K562 (cell line): ENCODE measurements around the gene ABCC1. TPM values are rescaled to one million over a fixed set of nuclear protein-coding genes. Genes with fewer than 3 reads are reported as not detected.
A peak's percentile ranks its signal among the peaks of the same experiment; 100 is the strongest.

Source experiments
- FOXJ2 ChIP-seq: fragments of 200-800 bp; sonication (Bioruptor generic); IDR thresholded peaks from 2 replicates; pipeline ENCODE4 v1.6.1; 2016; ENCODE audit warnings: missing genetic modification characterization, missing compliant biosample characterization
- GATAD2B ChIP-seq: fragments of 450-650 bp; IDR thresholded peaks from 2 replicates; pipeline ENCODE4 v1.6.1; 2017; ENCODE audit warnings: mild to moderate bottlenecking, borderline replicate concordance
- KLF16 ChIP-seq: IDR thresholded peaks from 2 replicates; pipeline ENCODE4 v1.6.1; 2016; ENCODE audit warnings: antibody characterized with exemption
- NR1H2 ChIP-seq: sonication (generic); formaldehyde crosslinking; IDR thresholded peaks from 2 replicates; pipeline ENCODE4 v1.4.0; 2020; ENCODE audit warnings: mild to moderate bottlenecking, missing genetic modification reagents
- PML ChIP-seq: IDR thresholded peaks from 2 replicates; pipeline ENCODE4 v1.6.1; 2012; ENCODE audit warnings: low read length, inconsistent platforms
- SMAD3 ChIP-seq: fragments of 450-650 bp; formaldehyde crosslinking; conservative IDR thresholded peaks from 2 replicates; pipeline ENCODE4 v1.4.0; 2020; ENCODE audit warnings: mild to moderate bottlenecking
- TAF1 ChIP-seq: IDR thresholded peaks from 2 replicates; pipeline ENCODE4 v1.6.1; 2011; ENCODE audit warnings: mild to moderate bottlenecking, low read length, moderate library complexity; ENCODE audit not compliant: insufficient read depth, control insufficient read depth, severe bottlenecking; ENCODE audit errors: extremely low read depth
- TEAD4 ChIP-seq, 2 experiments: sonication (generic) in 1 of 2; formaldehyde crosslinking in 1 of 2; IDR thresholded peaks; 2 replicates each; pipeline versions ENCODE4 v1.6.1 to v1.8.0; 2012 to 2022; ENCODE audit warnings: borderline replicate concordance in 1 of 2, inconsistent platforms in 1 of 2, low read length in 1 of 2, mild to moderate bottlenecking in 1 of 2, missing genetic modification reagents in 1 of 2
- ZBTB1 ChIP-seq: sonication (generic); formaldehyde crosslinking; IDR thresholded peaks from 2 replicates; pipeline ENCODE4 v1.8.1; 2023; ENCODE audit warnings: missing genetic modification reagents, low read depth, mild to moderate bottlenecking, borderline replicate concordance
- ZNF239 ChIP-seq: fragments of 250-450 bp; sonication (Bioruptor Pico); IDR thresholded peaks from 2 replicates; pipeline ENCODE4 v1.4.0; 2020; ENCODE audit warnings: mild to moderate bottlenecking
- ZNF311 ChIP-seq: fragments of 250-450 bp; sonication (Bioruptor Pico); IDR thresholded peaks from 2 replicates; pipeline ENCODE4 v1.4.0; 2020; ENCODE audit warnings: mild to moderate bottlenecking, moderate library complexity
- polyA plus RNA-seq, 8 experiments: library from polyadenylated mRNA; depleted of rRNA in 4 of 8; stranded (reverse) in 5 of 8; unstranded in 3 of 8; fragments of >200 nt; fragmentation: Nextera tagmentation in 2 of 8; fragmentation: Illumina TruSeq in 1 of 8; extraction: Ambion mirVana in 2 of 8; extraction: Trizol in 1 of 8; gene quantifications; 2 replicates each; pipeline versions ENCODE4 v1.2.1 to v1.2.3, GENCODE V29; 2011 to 2014; ENCODE audit warnings: inconsistent platforms in 1 of 8, missing spikeins in 1 of 8
- total RNA-seq, 7 experiments: library from RNA; depleted of rRNA in 6 of 7; stranded (reverse); fragments of >200 nt in 6 of 7; fragmentation: Illumina TruSeq in 2 of 7; extraction: Trizol in 2 of 7; gene quantifications; 2 replicates each; pipeline versions ENCODE4 v1.2.1 to v1.2.3, GENCODE V29; 2011 to 2021; ENCODE audit warnings: low replicate concordance in 1 of 7
- TF ChIP-seq, protein P1 (sequence below): sonication (generic); formaldehyde crosslinking; IDR thresholded peaks from 2 replicates; pipeline ENCODE4 v1.8.0; 2022; ENCODE audit warnings: mild to moderate bottlenecking, missing genetic modification reagents, borderline replicate concordance
- TF ChIP-seq, protein P2 (sequence below): fragments of 250-450 bp; sonication (Bioruptor Pico); IDR thresholded peaks from 2 replicates; pipeline ENCODE4 v1.5.0; 2020; ENCODE audit warnings: mild to moderate bottlenecking
- TF ChIP-seq, protein P3 (sequence below): fragments of 250-450 bp; sonication (Bioruptor Pico); IDR thresholded peaks from 2 replicates; pipeline ENCODE4 v1.6.1; 2021; ENCODE audit warnings: mild to moderate bottlenecking
- TF ChIP-seq, protein P4 (sequence below): fragments of 250-450 bp; sonication (Bioruptor Pico); IDR thresholded peaks from 2 replicates; pipeline ENCODE4 v1.5.0; 2022; ENCODE audit warnings: mild to moderate bottlenecking
- TF ChIP-seq, protein P5 (sequence below): fragments of 450-650 bp; formaldehyde crosslinking; IDR thresholded peaks from 2 replicates; pipeline ENCODE4 v1.4.0; 2022; ENCODE audit warnings: mild to moderate bottlenecking, moderate library complexity

ABCC1 gene
- total and polyA plus RNA-seq, 9 of the 15 experiments (the other 6 are each of a cell fraction or from before 2014, with no cell fraction given), result 3.9 to 41.6 (median 10.0) TPM

DNA sequence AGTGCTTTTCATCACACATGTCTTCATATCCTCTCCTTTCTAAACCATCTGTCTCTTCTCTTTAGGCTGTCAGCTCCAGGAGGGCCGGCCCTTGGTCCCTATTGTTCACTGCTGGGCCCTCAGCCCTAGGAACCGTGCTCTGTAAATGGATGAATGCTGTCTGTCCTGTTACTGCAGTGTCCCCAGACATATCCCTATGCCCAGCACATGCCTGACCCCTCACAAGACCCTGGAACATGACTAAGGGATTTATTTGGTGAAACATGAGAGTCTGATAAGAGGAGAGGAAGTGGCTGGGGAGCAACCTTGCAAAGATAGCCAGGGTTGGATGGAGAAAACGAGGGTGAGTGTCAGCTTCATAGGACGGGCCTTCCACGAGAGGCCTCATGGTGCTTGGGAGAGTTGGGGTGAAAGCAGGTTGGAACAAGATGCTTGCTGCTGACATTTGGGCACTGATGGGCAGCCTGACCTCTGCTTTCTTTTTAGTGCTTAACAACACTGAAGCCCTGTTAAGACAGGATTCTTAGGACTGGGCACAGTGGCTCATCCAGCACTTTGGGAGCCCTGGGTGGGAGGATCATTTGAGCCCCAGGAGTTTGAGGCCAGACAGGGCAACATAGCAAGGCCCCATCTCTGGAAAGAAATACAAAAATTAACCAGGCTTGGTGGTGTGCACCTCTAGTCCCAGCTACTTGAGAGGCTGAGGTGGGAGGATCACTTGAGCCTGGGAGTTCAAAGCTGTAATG is 39.0 kb downstream of the ABCC1 start (continued):
- TF ChIP-seq, protein P1, sequence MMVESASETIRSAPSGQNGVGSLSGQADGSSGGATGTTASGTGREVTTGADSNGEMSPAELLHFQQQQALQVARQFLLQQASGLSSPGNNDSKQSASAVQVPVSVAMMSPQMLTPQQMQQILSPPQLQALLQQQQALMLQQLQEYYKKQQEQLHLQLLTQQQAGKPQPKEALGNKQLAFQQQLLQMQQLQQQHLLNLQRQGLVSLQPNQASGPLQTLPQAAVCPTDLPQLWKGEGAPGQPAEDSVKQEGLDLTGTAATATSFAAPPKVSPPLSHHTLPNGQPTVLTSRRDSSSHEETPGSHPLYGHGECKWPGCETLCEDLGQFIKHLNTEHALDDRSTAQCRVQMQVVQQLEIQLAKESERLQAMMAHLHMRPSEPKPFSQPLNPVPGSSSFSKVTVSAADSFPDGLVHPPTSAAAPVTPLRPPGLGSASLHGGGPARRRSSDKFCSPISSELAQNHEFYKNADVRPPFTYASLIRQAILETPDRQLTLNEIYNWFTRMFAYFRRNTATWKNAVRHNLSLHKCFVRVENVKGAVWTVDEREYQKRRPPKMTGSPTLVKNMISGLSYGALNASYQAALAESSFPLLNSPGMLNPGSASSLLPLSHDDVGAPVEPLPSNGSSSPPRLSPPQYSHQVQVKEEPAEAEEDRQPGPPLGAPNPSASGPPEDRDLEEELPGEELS (CRISPR knock-in tag), result no peak
- peak; percentile 37 for TF ChIP-seq TAF1
- TF ChIP-seq ZNF311, result no peak
- TF ChIP-seq TEAD4 (IDR thresholded peaks at IDR 0.05; ENCODE audit: low read length), result peak; percentile 76
- TF ChIP-seq TEAD4 (CRISPR knock-in tag; IDR thresholded peaks at IDR 0.05; ENCODE audit: borderline replicate concordance), result no peak
- no peak for TF ChIP-seq ZBTB1 (CRISPR knock-in tag)
- TF ChIP-seq SMAD3, result 0 out of 2 replicates have a peak, but pooled peaks have one; percentile 58
- TF ChIP-seq, protein P2, sequence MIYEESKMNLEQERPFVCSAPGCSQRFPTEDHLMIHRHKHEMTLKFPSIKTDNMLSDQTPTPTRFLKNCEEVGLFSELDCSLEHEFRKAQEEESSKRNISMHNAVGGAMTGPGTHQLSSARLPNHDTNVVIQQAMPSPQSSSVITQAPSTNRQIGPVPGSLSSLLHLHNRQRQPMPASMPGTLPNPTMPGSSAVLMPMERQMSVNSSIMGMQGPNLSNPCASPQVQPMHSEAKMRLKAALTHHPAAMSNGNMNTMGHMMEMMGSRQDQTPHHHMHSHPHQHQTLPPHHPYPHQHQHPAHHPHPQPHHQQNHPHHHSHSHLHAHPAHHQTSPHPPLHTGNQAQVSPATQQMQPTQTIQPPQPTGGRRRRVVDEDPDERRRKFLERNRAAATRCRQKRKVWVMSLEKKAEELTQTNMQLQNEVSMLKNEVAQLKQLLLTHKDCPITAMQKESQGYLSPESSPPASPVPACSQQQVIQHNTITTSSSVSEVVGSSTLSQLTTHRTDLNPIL, result no peak
- TF ChIP-seq ZNF239 (CRISPR knock-in tag), result 0 out of 2 replicates have a peak, but pooled peaks have one; percentile 27
- TF ChIP-seq, protein P3, sequence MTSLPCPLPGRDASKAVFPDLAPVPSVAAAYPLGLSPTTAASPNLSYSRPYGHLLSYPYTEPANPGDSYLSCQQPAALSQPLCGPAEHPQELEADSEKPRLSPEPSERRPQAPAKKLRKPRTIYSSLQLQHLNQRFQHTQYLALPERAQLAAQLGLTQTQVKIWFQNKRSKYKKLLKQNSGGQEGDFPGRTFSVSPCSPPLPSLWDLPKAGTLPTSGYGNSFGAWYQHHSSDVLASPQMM, result no peak
- TF ChIP-seq KLF16, result peak; percentile 68
- TF ChIP-seq FOXJ2 (tag), result 0 out of 2 replicates have a peak, but pooled peaks have one; percentile 37
- TF ChIP-seq, protein P4, sequence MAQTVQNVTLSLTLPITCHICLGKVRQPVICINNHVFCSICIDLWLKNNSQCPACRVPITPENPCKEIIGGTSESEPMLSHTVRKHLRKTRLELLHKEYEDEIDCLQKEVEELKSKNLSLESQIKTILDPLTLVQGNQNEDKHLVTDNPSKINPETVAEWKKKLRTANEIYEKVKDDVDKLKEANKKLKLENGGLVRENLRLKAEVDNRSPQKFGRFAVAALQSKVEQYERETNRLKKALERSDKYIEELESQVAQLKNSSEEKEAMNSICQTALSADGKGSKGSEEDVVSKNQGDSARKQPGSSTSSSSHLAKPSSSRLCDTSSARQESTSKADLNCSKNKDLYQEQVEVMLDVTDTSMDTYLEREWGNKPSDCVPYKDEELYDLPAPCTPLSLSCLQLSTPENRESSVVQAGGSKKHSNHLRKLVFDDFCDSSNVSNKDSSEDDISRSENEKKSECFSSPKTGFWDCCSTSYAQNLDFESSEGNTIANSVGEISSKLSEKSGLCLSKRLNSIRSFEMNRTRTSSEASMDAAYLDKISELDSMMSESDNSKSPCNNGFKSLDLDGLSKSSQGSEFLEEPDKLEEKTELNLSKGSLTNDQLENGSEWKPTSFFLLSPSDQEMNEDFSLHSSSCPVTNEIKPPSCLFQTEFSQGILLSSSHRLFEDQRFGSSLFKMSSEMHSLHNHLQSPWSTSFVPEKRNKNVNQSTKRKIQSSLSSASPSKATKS (CRISPR knock-in tag), result no peak
- TF ChIP-seq, protein P5, sequence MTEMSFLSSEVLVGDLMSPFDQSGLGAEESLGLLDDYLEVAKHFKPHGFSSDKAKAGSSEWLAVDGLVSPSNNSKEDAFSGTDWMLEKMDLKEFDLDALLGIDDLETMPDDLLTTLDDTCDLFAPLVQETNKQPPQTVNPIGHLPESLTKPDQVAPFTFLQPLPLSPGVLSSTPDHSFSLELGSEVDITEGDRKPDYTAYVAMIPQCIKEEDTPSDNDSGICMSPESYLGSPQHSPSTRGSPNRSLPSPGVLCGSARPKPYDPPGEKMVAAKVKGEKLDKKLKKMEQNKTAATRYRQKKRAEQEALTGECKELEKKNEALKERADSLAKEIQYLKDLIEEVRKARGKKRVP (CRISPR knock-in tag), result no peak
- no peak for TF ChIP-seq NR1H2 (CRISPR knock-in tag)
- peak; percentile 16; the same call in 1 of the 2 replicates for TF ChIP-seq GATAD2B
- peak; percentile 55; the same call in 1 of the 2 replicates for TF ChIP-seq PML
